Measurements from ENCODE around the gene SCAMP5.
A peak's percentile ranks its signal among the peaks of the same experiment; 100 is the strongest.

The SCAMP5 gene

DNA sequence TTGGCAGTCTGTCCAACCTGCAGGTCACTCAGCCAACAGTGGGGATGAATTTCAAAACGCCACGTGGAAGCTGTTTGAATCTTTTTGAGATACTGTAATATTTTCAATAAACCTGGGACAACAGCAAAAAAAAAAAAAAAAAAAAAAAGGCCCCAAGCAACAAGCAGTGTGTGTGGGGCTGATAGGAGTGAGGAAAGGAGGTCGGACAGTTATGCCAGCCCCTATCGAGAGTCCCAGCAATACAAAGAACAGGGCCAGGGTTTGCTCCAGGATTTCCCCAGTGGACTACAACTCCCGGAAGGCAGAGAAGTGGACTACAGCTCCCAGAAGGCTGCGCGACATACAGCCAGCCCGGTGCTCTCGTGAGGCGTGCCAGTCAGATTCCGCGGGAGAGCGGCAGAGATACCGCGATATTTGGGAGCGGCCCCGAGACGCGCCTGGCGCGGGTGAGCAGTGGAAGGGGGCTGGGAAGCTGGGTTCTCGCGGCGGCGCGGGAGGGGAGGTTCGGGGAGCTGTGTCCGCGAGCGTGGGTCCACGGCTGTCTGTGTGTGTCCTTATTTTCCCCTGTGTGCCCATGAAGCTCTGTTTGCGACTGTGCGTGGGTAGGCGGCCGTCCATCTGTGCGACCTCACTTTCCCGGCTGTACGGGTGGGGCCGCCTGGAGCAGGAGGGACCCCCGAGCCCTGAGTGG, 28.0 kb downstream of the SCAMP5 start, which contains the start of gene PPCDC:
PPCDC (plus strand) TSS at position 410 of the 691 bp plus-strand sequence. CDS start 4,729 bp downstream, outside the sequence.
- DNase-seq, result peak; percentile 97

DNA sequence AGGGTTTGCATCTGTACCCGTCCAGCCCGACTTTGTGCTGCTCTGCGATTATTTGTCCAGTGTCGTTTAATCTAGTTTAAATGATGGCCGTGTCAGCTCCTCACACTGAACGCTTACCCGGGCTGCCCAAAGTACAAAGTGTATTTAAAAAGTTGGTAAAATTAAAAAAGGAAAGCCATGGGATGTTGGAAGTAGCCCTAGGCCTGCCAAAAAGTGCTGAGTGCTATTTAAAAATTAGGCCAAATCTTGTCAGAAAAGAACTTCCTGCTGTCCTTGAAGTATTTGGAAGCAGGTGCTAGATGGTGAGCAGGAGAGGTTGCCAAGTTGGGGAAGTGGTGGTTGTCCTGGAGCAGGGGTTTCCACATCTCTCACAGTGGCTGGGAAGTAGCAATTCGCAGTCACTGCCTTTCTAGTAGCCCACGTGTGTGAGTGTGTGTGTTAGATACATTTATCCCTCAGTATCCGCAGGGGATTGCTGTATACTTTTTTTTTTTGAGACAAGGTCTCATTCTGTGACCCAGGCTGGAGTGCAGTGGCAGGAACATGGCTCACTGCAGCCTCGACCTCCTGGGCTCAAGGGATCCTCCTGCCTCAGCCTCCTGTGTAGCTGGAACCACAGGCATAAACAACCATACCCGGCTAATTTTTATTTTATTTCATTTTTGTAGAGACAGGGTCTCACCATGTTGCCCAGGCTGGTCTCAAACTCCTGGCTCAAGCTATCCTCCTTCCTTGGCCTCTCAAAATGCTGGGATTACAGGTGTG, 28.7 kb downstream of the SCAMP5 start:
- DNase-seq, result peak; percentile 78 to 84

- peak; percentile 50 to 59 for DNase-seq
These were observed 29.7 kb downstream of the SCAMP5 start for GRCh38 chr15:75025107-75025506.

GRCh38 chr15:75025548-75026260, 30.3 kb downstream of the SCAMP5 start:
- DNase-seq, result no peak

DNA sequence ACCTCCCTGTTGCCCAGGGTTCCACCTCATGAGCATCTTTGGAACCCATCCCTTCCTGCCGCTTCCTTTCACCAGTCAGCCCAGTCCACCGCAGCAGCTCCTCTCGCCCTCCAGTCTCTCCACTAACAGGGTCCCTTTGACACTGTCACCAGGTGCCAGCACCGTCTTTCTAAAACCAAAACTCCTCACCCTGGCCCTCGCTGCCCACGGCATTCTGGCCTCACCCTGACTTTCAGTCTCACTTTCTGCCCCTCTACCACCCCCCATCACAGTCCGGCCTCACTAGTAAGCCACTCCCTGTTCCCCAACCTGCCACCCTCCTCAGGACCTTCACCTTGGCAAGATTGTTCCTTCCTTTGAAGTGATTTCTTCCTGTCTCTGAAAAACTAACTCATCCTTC, 32.2 kb downstream of the SCAMP5 start:
- DNase-seq, result no peak

DNA sequence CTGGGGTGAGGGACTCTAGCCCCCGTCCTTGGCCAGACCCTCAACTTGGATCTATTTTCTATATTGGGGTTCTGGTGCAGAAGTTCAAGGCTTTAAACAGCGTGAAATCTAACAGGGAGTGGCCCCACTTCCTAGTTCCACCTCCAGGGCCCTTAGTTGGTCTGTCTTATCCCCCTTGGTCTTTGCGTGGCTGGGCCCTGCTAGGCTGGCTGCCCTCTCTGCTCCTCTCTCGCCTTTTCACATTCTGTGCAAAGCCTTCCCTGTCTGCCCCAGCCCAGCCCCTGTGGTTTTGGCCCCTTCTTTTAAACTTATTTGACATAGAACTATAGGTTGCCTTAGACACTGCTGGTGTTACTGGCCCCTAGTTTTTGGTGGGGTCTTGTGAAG, 33.6 kb downstream of the SCAMP5 start:
- DNase-seq, result no peak

DNA sequence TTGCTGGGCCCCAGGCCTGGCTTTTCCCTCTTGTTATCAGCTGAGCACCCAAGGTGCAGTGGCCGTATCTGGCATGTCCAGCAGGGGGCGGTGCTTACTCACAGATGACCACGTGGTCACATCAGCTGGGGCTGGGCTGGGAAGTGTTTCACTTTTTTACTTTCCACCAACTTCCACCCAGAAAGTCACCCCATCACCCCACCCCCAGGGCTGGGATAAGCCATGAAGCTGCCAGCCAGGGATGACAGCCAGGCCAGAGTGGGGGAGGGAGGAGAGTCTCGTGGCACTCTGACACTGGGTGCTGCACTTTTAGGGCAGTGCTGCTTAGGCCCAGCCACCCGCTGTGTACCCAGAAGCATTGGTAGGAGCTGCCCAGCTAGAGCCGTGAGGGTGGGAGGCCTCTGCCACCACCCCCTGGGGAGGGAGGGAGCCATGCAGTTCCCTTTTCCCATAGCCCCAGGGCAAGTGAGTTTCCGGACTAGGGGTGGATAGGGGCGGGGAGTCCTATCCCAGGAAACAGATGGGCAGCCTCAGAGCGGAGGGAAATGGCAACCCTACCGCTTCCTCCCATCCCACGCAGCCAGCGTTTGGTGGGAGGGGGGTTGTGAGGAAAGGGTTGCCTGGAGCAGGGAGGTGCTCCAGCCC, 34.1 kb downstream of the SCAMP5 start:
- DNase-seq, result peak; percentile 93 to 95

DNA sequence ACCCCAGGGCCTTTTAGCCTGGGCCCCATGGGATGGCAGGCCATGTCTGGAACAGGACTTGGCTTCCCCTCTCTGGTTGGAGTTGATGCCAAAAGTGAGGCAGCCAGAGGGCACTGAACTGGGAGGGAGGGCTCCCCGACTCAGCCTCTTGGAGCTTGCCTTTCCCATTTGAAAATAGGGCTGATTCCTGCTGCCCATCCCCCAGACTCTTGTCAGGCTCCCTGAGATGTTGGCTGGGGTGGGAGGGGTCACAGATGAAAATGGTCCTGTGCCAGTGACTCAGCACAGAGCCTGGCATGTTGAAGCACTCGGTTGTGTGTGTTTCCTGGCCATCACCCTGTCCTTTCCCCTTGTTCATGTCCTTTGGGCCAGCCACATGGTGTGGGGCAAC, 34.7 kb downstream of the SCAMP5 start:
- peak; percentile 46 to 52 for DNase-seq

DNA sequence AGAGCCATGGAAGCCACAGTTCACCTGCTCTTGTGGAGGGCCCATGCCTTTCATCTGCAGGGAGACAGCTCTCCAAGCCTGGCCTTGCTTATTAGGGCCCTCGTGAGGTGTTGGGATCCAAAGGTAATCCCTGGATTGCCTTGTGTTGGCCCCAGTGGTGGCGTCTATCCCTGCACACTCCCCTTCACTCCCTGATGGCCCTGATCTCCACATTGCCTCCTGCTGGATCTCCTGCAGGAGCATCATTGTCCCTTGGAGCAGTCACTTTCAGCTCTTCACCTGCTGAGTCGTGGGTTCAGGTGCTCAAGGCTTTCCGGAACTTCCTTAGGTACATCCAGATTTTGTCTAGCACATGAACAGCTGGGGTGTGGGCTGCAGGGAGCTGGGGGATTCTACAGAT, 35.1 kb downstream of the SCAMP5 start:
- no peak for DNase-seq

DNA sequence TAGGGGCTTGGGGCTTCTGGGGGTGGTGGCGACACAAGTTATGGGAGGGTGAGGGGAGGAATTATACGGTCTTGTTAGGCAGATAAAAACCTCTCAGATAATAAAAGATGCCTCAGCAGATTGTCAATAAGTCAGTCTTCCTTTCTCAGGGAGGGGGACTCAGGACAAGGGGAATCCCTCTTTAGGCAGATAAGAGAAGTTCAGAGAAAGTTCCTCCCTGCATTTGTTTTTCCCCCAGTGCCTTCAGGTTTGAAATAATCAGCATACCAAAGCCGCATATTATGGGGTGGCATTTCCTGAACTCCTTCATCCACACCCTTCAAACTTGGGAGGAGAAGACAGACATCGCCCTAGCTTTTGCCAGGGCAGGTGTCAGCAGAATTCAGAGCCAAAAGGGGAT, 36.5 kb downstream of the SCAMP5 start:
- DNase-seq, result no peak

DNA sequence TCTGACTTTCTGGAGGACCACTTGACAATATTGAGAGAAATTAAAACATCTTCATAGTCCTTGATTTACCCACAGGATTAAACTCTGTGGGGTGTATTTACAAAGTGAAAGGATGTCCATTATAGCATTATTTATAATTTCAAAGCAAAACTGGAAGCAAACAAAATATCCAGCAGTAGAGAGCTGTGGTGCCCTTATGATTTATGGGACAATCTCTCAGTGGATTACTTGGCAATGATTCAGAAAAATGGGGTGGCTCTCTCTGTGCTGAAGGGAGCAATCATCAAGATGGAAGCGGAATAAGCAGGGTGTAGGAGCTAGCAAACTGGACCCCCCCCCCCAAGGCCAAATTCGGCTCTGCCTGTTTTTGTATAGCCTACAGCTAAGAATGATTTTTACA, 37.0 kb downstream of the SCAMP5 start:
- DNase-seq, result no peak

GRCh38 chr15:75033809-75034208, 38.4 kb downstream of the SCAMP5 start:
- DNase-seq, result no peak

DNA sequence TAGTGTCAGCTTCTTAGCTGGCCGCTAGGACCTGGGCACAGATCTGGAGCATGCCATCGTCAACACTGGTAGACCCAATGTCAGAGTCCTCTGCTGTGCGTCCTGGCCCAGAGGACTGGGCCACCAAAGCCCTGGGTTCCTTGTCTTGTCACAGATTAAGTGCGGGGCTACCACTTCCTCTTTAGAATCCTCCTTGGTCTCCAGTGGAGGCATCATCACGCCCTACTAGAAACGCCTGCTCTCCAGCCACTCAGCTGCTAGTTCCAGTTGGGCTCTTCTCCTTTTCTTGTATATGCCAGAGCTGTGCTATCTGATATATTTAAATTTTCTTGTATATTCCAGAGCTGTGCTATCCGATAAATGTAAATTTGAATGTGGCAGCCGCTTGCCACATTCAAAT, 39.3 kb downstream of the SCAMP5 start:
- DNase-seq, result peak; percentile 81 to 86

DNA sequence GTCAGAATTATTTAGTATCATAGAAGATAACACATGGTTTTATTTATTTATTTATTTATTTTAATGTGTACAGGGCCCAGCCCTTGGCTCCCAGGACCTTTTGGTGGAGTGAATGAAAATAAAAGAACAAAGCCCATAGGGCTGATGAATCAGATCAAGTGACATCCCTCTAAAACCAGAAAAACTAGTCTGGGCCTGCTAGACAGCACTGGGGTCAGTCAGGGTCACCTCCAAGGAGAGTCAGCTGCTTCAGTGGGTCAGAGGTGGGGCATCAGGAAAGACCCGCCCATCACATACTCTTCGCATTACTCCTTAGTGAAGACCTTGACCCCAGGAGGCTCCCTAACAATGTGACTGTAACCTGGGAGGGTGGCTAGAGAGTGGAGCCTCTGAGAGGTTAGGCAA, 40.9 kb downstream of the SCAMP5 start:
- DNase-seq, result no peak

- DNase-seq, result no peak
These were observed 42.3 kb downstream of the SCAMP5 start for GRCh38 chr15:75037685-75038084.

DNA sequence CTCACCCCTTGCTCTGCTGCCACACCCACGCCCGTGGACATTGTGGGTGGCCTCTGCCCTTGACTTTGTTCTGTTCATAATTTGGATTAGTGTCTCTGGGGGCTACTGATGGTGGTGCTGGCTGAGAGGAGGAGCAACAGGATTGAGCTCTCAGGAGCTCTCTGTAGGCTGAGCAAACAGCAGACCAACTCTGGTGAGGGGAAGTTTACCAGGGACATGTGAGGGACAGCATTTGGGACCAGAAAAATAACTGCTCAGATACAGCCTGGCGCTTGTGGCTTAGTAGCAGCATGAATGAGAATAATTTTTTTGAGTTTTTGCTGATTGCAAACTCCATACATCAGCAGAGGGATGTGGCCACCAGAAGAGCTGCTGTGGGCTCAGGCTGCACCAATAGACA, 42.9 kb downstream of the SCAMP5 start:
- DNase-seq, result peak in 1 of 2 donors; percentile 29

DNA sequence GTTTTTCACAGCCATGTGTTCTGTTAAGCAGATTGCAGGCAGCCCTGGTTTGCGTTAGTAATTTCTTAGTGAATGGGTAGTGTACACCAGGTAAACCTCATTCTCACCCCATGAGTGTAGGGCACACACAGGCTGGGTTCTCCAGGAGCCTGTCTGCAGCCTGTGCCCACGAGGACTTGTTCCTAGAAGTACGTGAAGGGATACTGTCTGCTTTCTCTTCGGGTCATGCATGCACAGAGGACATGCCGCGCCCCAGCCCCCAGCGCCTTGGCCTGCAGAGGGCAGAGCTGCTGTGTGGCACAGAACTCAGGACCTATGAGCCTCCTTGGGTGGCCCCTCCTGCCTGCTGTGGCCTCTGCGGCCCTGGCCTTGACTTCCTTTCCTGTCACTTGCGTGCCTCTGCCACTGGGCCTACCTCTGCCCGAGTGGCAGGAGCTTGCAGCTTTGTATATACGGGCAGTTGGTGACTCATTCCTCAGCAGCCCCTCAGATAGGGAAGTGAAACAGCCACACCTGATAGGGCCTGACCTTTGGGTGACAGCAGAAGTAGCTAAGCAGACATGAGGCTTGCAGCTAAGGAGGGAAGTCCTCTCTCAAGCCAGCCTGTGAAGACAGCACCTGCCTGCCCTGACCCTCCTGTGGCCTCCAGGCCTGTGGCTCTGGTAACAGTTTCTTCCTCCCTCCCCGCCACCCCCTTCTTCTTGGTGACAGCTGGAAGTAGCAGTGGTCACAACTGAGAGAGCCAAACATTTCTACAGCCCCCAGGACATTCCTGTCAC, 47.6 kb downstream of the SCAMP5 start:
- DNase-seq, result peak; percentile 96 to 97

DNA sequence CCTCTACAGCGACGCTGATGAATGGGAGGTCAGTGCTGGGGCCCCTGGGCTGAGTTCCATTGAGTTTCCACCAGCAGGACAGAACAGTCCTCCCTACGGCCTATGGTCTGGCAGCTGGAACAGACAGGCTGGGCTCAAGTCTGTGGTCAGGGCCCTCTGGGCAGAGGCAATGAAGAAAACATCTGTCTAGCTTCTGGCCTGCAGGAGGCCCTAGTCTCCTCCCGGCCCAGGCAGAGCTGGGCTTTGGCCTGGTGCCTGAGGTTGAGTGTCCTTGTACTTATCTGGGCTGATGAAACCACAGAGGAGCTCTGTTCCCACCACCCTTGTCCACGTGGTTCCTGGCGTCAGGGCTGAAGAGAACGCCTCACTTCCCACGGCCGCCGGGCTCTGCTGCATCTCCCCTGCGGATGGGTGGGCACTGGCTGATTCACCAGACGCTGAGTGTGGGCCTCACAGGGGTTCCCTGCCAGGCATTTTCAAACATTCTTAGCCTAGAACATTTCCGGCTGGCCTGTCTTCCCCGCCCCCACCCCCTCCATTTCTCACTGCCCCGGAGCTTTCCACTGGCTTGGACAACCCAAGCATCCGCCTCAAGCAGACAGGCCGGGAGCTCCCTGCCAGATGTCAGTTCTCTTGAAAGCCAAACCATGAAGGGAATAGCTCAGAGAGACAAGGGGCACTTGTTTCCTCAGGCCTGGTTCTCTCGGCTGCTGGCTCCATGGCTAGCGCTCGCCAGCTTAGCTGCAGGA, 48.3 kb downstream of the SCAMP5 start:
- peak; percentile 90 to 91 for DNase-seq

- DNase-seq, result no peak
These were observed 49.0 kb downstream of the SCAMP5 start for GRCh38 chr15:75044258-75044878.

- DNase-seq, result no peak
These were observed 50.1 kb downstream of the SCAMP5 start for GRCh38 chr15:75045332-75046015.
